ENCODE results near the gene LOC128125822.
A peak's percentile ranks its signal among the peaks of the same experiment; 100 is the strongest.

LOC128125822 gene

GRCh38 chr6:63574554-63574900, 2.2 kb downstream of the LOC128125822 start:
- H3K36me3 ChIP-seq (ENCODE audit: low read depth, low read length) = peaks cover 44% of the 10 kb centered on the region
- H3K4me1 ChIP-seq (ENCODE audit: insufficient read depth, low read length) = peaks cover 18% of the 10 kb centered on the region
- H3K9ac ChIP-seq (ENCODE audit: low read length) = peak overlapping the region; percentile 99; the same call in 1 of the 2 replicates
- H3K4me3 ChIP-seq (ENCODE audit: low read length) = peak overlapping the region; percentile 84
- TF ChIP-seq EZH2 (IDR thresholded peaks at IDR 0.05; ENCODE audit: low read length, unreplicated experiment) (no peak), CTCF (conservative IDR thresholded peaks at IDR 0.05; ENCODE audit: low read depth, low read length) (no peak), EZH2phosphoT487 (IDR thresholded peaks at IDR 0.05; ENCODE audit: borderline replicate concordance, low read length) (no peak)
- H3K4me2 ChIP-seq (ENCODE audit: low read length) = peak overlapping the region; percentile 93
- CTCF ChIA-PET = no interaction called here
- no peaks in the 10 kb centered on the region for H3K9me3 ChIP-seq (ENCODE audit: low read length)
- peaks cover 56% of the 10 kb centered on the region for H3K79me2 ChIP-seq (ENCODE audit: low read length)
- intact Hi-C loops (cut with micrococcal nuclease) = loop anchor here (5.0 kb wide), 1 partner anchor 63 kb away; the partner anchor contains the start of gene PHF3
- DNase-seq (no peak), ATAC-seq (no peak)
- H3K27ac ChIP-seq (ENCODE audit: low read length) = no peak overlapping the region; the same call in 1 of the 2 replicates
- no peaks in the 10 kb centered on the region for H3K27me3 ChIP-seq (ENCODE audit: low read length)
- no TSS peak for BruUV-seq (replicated peaks)
- POLR2A ChIA-PET (ENCODE audit: unreplicated experiment) = no interaction called here
- peaks cover 4% of the 10 kb centered on the region for H3F3A ChIP-seq (ENCODE audit: low read length, unreplicated experiment)
- H4K20me1 ChIP-seq (ENCODE audit: low read length) = peaks cover 54% of the 10 kb centered on the region
- no peaks in the 10 kb centered on the region for H3K9me2 ChIP-seq (replicated peaks; ENCODE audit: low read length)
- no peak overlapping the region for H2AFZ ChIP-seq (ENCODE audit: low read length)

- no peak for TF ChIP-seq EZH2phosphoT487 (IDR thresholded peaks at IDR 0.05; ENCODE audit: borderline replicate concordance, low read length)
- no peak for TF ChIP-seq CTCF (conservative IDR thresholded peaks at IDR 0.05; ENCODE audit: low read depth, low read length)
- no peak for TF ChIP-seq EZH2 (IDR thresholded peaks at IDR 0.05; ENCODE audit: low read length, unreplicated experiment)
- DNase-seq = no peak
- no TSS peak for BruUV-seq (replicated peaks)
- POLR2A ChIA-PET (ENCODE audit: unreplicated experiment) = no interaction called here
- H3F3A ChIP-seq (ENCODE audit: low read length, unreplicated experiment) = peaks cover 4% of the 10 kb centered on the region
- no peaks in the 10 kb centered on the region for H3K27me3 ChIP-seq (ENCODE audit: low read length)
- no peak overlapping the region for H2AFZ ChIP-seq (ENCODE audit: low read length)
- intact Hi-C loops (cut with micrococcal nuclease) = no loop called here
- H3K9ac ChIP-seq (ENCODE audit: low read length) = no peak overlapping the region
- no peaks in the 10 kb centered on the region for H3K9me3 ChIP-seq (ENCODE audit: low read length)
- peaks cover 56% of the 10 kb centered on the region for H3K79me2 ChIP-seq (ENCODE audit: low read length)
- peaks cover 61% of the 10 kb centered on the region for H3K36me3 ChIP-seq (ENCODE audit: low read depth, low read length)
- H3K4me2 ChIP-seq (ENCODE audit: low read length) = no peak overlapping the region
- H3K27ac ChIP-seq (ENCODE audit: low read length) = no peak overlapping the region
- H3K4me1 ChIP-seq (ENCODE audit: insufficient read depth, low read length) = peaks cover 8% of the 10 kb centered on the region
- no peak for ATAC-seq
- no peaks in the 10 kb centered on the region for H3K9me2 ChIP-seq (replicated peaks; ENCODE audit: low read length)
- peaks cover 69% of the 10 kb centered on the region for H4K20me1 ChIP-seq (ENCODE audit: low read length)
- CTCF ChIA-PET = no interaction called here
- 0 out of 2 replicates have a peak overlapping the region, but pooled peaks have one; percentile 11 for H3K4me3 ChIP-seq (ENCODE audit: low read length)
Measured at GRCh38 chr6:63576147-63576772, 4.0 kb downstream of the LOC128125822 start.

- no peak for TF ChIP-seq CTCF (conservative IDR thresholded peaks at IDR 0.05; ENCODE audit: low read depth, low read length)
- no peak for TF ChIP-seq EZH2 (IDR thresholded peaks at IDR 0.05; ENCODE audit: low read length, unreplicated experiment)
- ChIA-PET POLR2A (ENCODE audit: unreplicated experiment) (no interaction called here), CTCF (no interaction called here)
- no TSS peak for BruUV-seq (replicated peaks)
- H3K9ac ChIP-seq (ENCODE audit: low read length) = no peak overlapping the region
- H3F3A ChIP-seq (ENCODE audit: low read length, unreplicated experiment) = peaks cover 4% of the 10 kb centered on the region
- no peaks in the 10 kb centered on the region for H3K9me3 ChIP-seq (ENCODE audit: low read length)
- DNase-seq (no peak), ATAC-seq (no peak)
- H3K4me2 ChIP-seq (ENCODE audit: low read length) = no peak overlapping the region
- no peak overlapping the region for H3K27ac ChIP-seq (ENCODE audit: low read length)
- H3K27me3 ChIP-seq (ENCODE audit: low read length) = no peaks in the 10 kb centered on the region
- intact Hi-C loops (cut with micrococcal nuclease) = no loop called here
- H4K20me1 ChIP-seq (ENCODE audit: low read length) = peaks cover 69% of the 10 kb centered on the region
- H2AFZ ChIP-seq (ENCODE audit: low read length) = no peak overlapping the region
- H3K79me2 ChIP-seq (ENCODE audit: low read length) = peaks cover 56% of the 10 kb centered on the region
- no peak overlapping the region for H3K4me3 ChIP-seq (ENCODE audit: low read length)
- H3K9me2 ChIP-seq (replicated peaks; ENCODE audit: low read length) = no peaks in the 10 kb centered on the region
- H3K36me3 ChIP-seq (ENCODE audit: low read depth, low read length) = peaks cover 63% of the 10 kb centered on the region
- H3K4me1 ChIP-seq (ENCODE audit: insufficient read depth, low read length) = peaks cover 3% of the 10 kb centered on the region; the same call in 1 of the 2 replicates
Measured at GRCh38 chr6:63576985-63577712, 4.9 kb downstream of the LOC128125822 start.

Measured in PC-3 (cell line).